ENCODE data around the gene SLC35B1. TPM values are rescaled to one million over a fixed set of nuclear protein-coding genes. Genes with fewer than 3 reads are reported as not detected.
A peak's percentile ranks its signal among the peaks of the same experiment; 100 is the strongest.

SLC35B1 gene
- total and polyA plus RNA-seq, 7 experiments from 2014 or later, result 23.4 to 83.0 (median 44.6) TPM

- Histone ChIP-seq H3K4me1 (ENCODE audit: control insufficient read depth in 2 of 2, insufficient read depth in 2 of 2, low read length in 2 of 2) (peaks cover 55 to 73% of the 10 kb centered on the region in 2 donors), H3K9me3 (ENCODE audit: control insufficient read depth in 2 of 3, low read length in 3 of 3) (no peaks in the 10 kb centered on the region), H3K36me3 (ENCODE audit: control insufficient read depth in 2 of 3, insufficient read depth in 3 of 3, low read length in 3 of 3) (peaks cover 0 to 8% (median 3%) of the 10 kb centered on the region in 3 experiments), H3K27ac (ENCODE audit: low read depth, low read length) (peak overlapping the region; percentile 38), H3K27me3 (ENCODE audit: control insufficient read depth in 2 of 2, insufficient read depth in 2 of 2, low read length in 2 of 2) (no peaks in the 10 kb centered on the region), H3K4me3 (ENCODE audit: low read length) (no peak overlapping the region)
- intact Hi-C loops (cut with micrococcal nuclease), result no loop called here
- ChIA-PET POLR2A (interaction anchor here (0.6 to 8.1 kb wide), 8 partner anchors 8 to 617 kb away, joined by 3 to 275 read pairs (median 4); partner anchors contain the start of gene FAM117A), CTCF (interaction anchor here (1.5 kb wide), 1 partner anchor 10 kb away, joined by 4 read pairs; no protein-coding TSS in a partner anchor)
- peak overlapping the region; percentile 43 to 91 (median 84) for H3K27ac Mint-ChIP-seq
- H3K27me3 Mint-ChIP-seq, result no peaks in the 10 kb centered on the region
- peak overlapping the region in 3 of 10 donors; percentile 21 to 38 (median 28) for H3K4me3 Mint-ChIP-seq
- peaks cover 50 to 88% (median 79%) of the 10 kb centered on the region in 7 donors for H3K4me1 Mint-ChIP-seq
- peaks cover 0 to 23% (median 15%) of the 10 kb centered on the region in 5 donors for H3K36me3 Mint-ChIP-seq
- ATAC-seq, result no peak
- DNase-seq, result no peak
- no peaks in the 10 kb centered on the region for H3K9me3 Mint-ChIP-seq
Measured at GRCh38 chr17:49752508-49752907, 44.7 kb upstream of the SLC35B1 start.

GRCh38 chr17:49749730-49750129 lies 42.0 kb upstream of the SLC35B1 start:
- POLR2A ChIA-PET, result interaction anchor here (0.6 to 8.1 kb wide), 7 partner anchors 8 to 74 kb away, joined by 3 to 275 read pairs (median 11); partner anchors contain the start of genes FAM117A and KAT7
- peak overlapping the region in 9 of 10 donors; percentile 5 to 51 (median 21) for H3K4me3 Mint-ChIP-seq

GRCh38 chr17:49748791-49749190 lies 41.0 kb upstream of the SLC35B1 start:
- no peaks in the 10 kb centered on the region for H3K27me3 ChIP-seq (ENCODE audit: control insufficient read depth in 2 of 2, insufficient read depth in 2 of 2, low read length in 2 of 2)
- POLR2A ChIA-PET, result interaction anchor here (0.9 to 8.1 kb wide), 8 partner anchors 10 to 69 kb away, joined by 3 to 275 read pairs (median 12); partner anchors contain the start of genes FAM117A, KAT7 and SLC35B1
- Mint-ChIP-seq H3K9me3 (peaks cover 0 to 4% (median 0%) of the 10 kb centered on the region in 11 donors), H3K4me3 (peak overlapping the region; percentile 60 to 87 (median 76)), H3K27ac (peak overlapping the region; percentile 88 to 98 (median 97)), H3K36me3 (peaks cover 3 to 24% (median 18%) of the 10 kb centered on the region in 5 donors), H3K4me1 (peaks cover 49 to 92% (median 76%) of the 10 kb centered on the region in 7 donors), H3K27me3 (no peaks in the 10 kb centered on the region)
- intact Hi-C loops (cut with micrococcal nuclease), result loop anchor here in 1 of 2 donors (1.0 to 10.0 kb wide), 3 partner anchors 9 to 554 kb away; partner anchors contain the start of gene FAM117A
- CTCF ChIA-PET, result interaction anchor here (0.9 to 2.7 kb wide), 6 partner anchors 11 to 335 kb away, joined by 3 to 16 read pairs (median 6); partner anchors contain the start of genes FAM117A and SLC35B1
- H3K27ac ChIP-seq (ENCODE audit: low read depth, low read length), result peak overlapping the region; percentile 84
- no peaks in the 10 kb centered on the region for H3K9me3 ChIP-seq (ENCODE audit: control insufficient read depth in 2 of 3, low read length in 3 of 3)
- peaks cover 70 to 76% of the 10 kb centered on the region in 2 donors for H3K4me1 ChIP-seq (ENCODE audit: control insufficient read depth in 2 of 2, insufficient read depth in 2 of 2, low read length in 2 of 2)
- DNase-seq (peak in 6 of 9 donors; percentile 43 to 61 (median 48)), ATAC-seq (peak; percentile 79)
- no peaks in the 10 kb centered on the region for H3K36me3 ChIP-seq (ENCODE audit: control insufficient read depth in 2 of 3, insufficient read depth in 3 of 3, low read length in 3 of 3)
- no peak overlapping the region for H3K4me3 ChIP-seq (ENCODE audit: low read length)

More at GRCh38 chr17:49749730-49750129, 42.0 kb upstream of the SLC35B1 start:
- Histone ChIP-seq H3K27me3 (ENCODE audit: control insufficient read depth in 2 of 2, insufficient read depth in 2 of 2, low read length in 2 of 2) (no peaks in the 10 kb centered on the region), H3K4me3 (ENCODE audit: low read length) (no peak overlapping the region), H3K27ac (ENCODE audit: low read depth, low read length) (peak overlapping the region; percentile 84), H3K36me3 (ENCODE audit: control insufficient read depth in 2 of 3, insufficient read depth in 3 of 3, low read length in 3 of 3) (no peaks in the 10 kb centered on the region), H3K4me1 (ENCODE audit: control insufficient read depth in 2 of 2, insufficient read depth in 2 of 2, low read length in 2 of 2) (peaks cover 64 to 74% of the 10 kb centered on the region in 2 donors), H3K9me3 (ENCODE audit: control insufficient read depth in 2 of 3, low read length in 3 of 3) (no peaks in the 10 kb centered on the region)
- peak overlapping the region; percentile 48 to 98 (median 97) for H3K27ac Mint-ChIP-seq
- intact Hi-C loops (cut with micrococcal nuclease), result loop anchor here in 1 of 2 donors (10.0 kb wide), 1 partner anchor 555 kb away; no protein-coding TSS in a partner anchor
- CTCF ChIA-PET, result interaction anchor here (0.9 to 1.5 kb wide), 2 partner anchors 8 to 13 kb away, joined by 3 read pairs; no protein-coding TSS in a partner anchor
- peaks cover 53 to 90% (median 79%) of the 10 kb centered on the region in 7 donors for H3K4me1 Mint-ChIP-seq
- DNase-seq (no peak), ATAC-seq (no peak)
- peaks cover 3 to 27% (median 18%) of the 10 kb centered on the region in 5 donors for H3K36me3 Mint-ChIP-seq
- H3K27me3 Mint-ChIP-seq, result no peaks in the 10 kb centered on the region
- peaks cover 0 to 4% (median 0%) of the 10 kb centered on the region in 11 donors for H3K9me3 Mint-ChIP-seq

- Mint-ChIP-seq H3K9me3 (peaks cover 0 to 4% (median 0%) of the 10 kb centered on the region in 11 donors), H3K4me3 (peak overlapping the region; percentile 60 to 87 (median 76)), H3K36me3 (peaks cover 3 to 23% (median 18%) of the 10 kb centered on the region in 5 donors), H3K4me1 (peaks cover 48 to 88% (median 73%) of the 10 kb centered on the region in 7 donors), H3K27me3 (no peaks in the 10 kb centered on the region), H3K27ac (peak overlapping the region; percentile 88 to 98 (median 97))
- CTCF ChIA-PET, result interaction anchor here (0.9 to 2.7 kb wide), 7 partner anchors 12 to 336 kb away, joined by 3 to 16 read pairs (median 4); partner anchors contain the start of genes FAM117A and SLC35B1
- POLR2A ChIA-PET, result interaction anchor here (0.9 to 8.1 kb wide), 8 partner anchors 10 to 70 kb away, joined by 3 to 275 read pairs (median 14); partner anchors contain the start of genes FAM117A, KAT7 and SLC35B1
- Histone ChIP-seq H3K4me3 (ENCODE audit: low read length) (peak overlapping the region; percentile 3), H3K4me1 (ENCODE audit: control insufficient read depth in 2 of 2, insufficient read depth in 2 of 2, low read length in 2 of 2) (peaks cover 71 to 78% of the 10 kb centered on the region in 2 donors), H3K9me3 (ENCODE audit: control insufficient read depth in 2 of 3, low read length in 3 of 3) (no peaks in the 10 kb centered on the region), H3K27ac (ENCODE audit: low read depth, low read length) (peak overlapping the region; percentile 84), H3K36me3 (ENCODE audit: control insufficient read depth in 2 of 3, insufficient read depth in 3 of 3, low read length in 3 of 3) (no peaks in the 10 kb centered on the region), H3K27me3 (ENCODE audit: control insufficient read depth in 2 of 2, insufficient read depth in 2 of 2, low read length in 2 of 2) (no peaks in the 10 kb centered on the region)
- ATAC-seq (peak; percentile 35), DNase-seq (peak in 2 of 9 donors; percentile 16 to 29)
- intact Hi-C loops (cut with micrococcal nuclease), result loop anchor here in 1 of 2 donors (1.0 to 10.0 kb wide), 3 partner anchors 9 to 553 kb away; partner anchors contain the start of gene FAM117A
Measured at GRCh38 chr17:49748223-49748622, 40.5 kb upstream of the SLC35B1 start.

GRCh38 chr17:49747632-49748031 lies 39.9 kb upstream of the SLC35B1 start:
- DNase-seq (no peak), ATAC-seq (no peak)
- Mint-ChIP-seq H3K36me3 (peaks cover 3 to 27% (median 19%) of the 10 kb centered on the region in 5 donors), H3K27ac (peak overlapping the region; percentile 88 to 98 (median 97)), H3K4me1 (peaks cover 51 to 88% (median 75%) of the 10 kb centered on the region in 7 donors), H3K27me3 (no peaks in the 10 kb centered on the region), H3K9me3 (peaks cover 0 to 4% (median 0%) of the 10 kb centered on the region in 11 donors), H3K4me3 (peak overlapping the region; percentile 60 to 87 (median 76))
- no peaks in the 10 kb centered on the region for H3K27me3 ChIP-seq (ENCODE audit: control insufficient read depth in 2 of 2, insufficient read depth in 2 of 2, low read length in 2 of 2)
- H3K4me1 ChIP-seq (ENCODE audit: control insufficient read depth in 2 of 2, insufficient read depth in 2 of 2, low read length in 2 of 2), result peaks cover 75 to 79% of the 10 kb centered on the region in 2 donors
- intact Hi-C loops (cut with micrococcal nuclease), result loop anchor here (1.0 to 10.0 kb wide), 3 partner anchors 8 to 553 kb away; partner anchors contain the start of gene FAM117A (in 1 of the 2)
- peak overlapping the region; percentile 3 for H3K4me3 ChIP-seq (ENCODE audit: low read length)
- no peaks in the 10 kb centered on the region for H3K9me3 ChIP-seq (ENCODE audit: control insufficient read depth in 2 of 3, low read length in 3 of 3)
- H3K36me3 ChIP-seq (ENCODE audit: control insufficient read depth in 2 of 3, insufficient read depth in 3 of 3, low read length in 3 of 3), result no peaks in the 10 kb centered on the region
- ChIA-PET CTCF (interaction anchor here (0.7 to 2.7 kb wide), 7 partner anchors 8 to 178 kb away, joined by 3 to 16 read pairs (median 7); partner anchors contain the start of genes FAM117A and SLC35B1), POLR2A (interaction anchor here (0.6 to 8.1 kb wide), 12 partner anchors 9 to 1977 kb away, joined by 3 to 275 read pairs (median 5); partner anchors contain the start of genes FAM117A, KAT7 and SLC35B1)
- H3K27ac ChIP-seq (ENCODE audit: low read depth, low read length), result peak overlapping the region; percentile 84
